ENCODE results near the gene RASA4B.
"Not testable (repeated sequence)": the region's sequence is repeated elsewhere in the genome, so short reads cannot be mapped to it uniquely, and the experiment has no call there.

The RASA4B gene

DNA sequence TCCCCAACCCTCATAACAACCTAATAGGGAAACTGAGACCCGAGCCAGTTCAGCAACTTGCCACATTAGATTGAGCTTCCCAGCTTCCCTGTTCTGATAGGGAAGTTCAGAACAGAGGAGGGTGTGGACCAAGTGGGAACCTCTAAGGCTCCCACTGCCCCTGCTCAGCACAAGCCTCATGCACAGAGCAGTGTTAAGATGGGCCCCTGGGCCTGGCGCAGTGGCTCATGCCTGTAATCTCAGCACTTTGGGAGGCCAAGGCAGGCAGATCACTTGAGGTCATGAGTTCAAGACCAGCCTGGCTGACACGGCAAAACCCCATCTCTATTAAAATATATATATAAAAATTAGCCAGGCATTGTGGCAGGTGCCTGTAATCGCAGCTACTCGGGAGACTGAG is 20.3 kb downstream of the RASA4B start:
- H3K4me1 ChIP-seq (ENCODE audit: low read length); H3K27ac ChIP-seq (ENCODE audit: low read length); H2AFZ ChIP-seq (ENCODE audit: low read depth, low read length); H3K27me3 ChIP-seq (ENCODE audit: low read depth, low read length); H3K79me2 ChIP-seq (ENCODE audit: low read length); H3K36me3 ChIP-seq (replicated peaks; ENCODE audit: low read depth, low read length); H3K9me3 ChIP-seq (ENCODE audit: insufficient read depth, low read length); H3K4me3 ChIP-seq (ENCODE audit: low read length); H3K9ac ChIP-seq (ENCODE audit: low read length); H3K4me2 ChIP-seq (ENCODE audit: low read length); H4K20me1 ChIP-seq (ENCODE audit: insufficient read depth, low read length): not testable (repeated sequence)

DNA sequence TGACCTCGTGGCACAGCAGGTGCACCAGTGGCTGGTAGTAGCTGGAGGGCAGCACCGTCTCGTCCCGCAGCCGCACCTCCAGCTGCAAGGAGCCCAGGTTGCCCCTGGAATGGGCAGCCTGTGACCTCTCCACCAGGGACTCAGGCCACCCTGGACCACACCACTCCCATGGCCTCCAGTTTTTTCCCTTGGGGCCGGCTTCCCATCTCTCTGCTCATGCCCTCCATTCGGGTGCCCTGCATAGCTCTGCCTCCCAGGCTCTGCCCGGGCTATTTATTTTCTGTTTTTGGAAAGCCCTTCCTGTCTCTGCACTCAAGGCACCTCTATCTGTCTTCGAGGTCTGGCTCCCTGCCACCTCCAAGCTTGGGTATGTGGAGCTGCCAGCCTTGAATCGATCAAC is 20.7 kb downstream of the RASA4B start:
- H3K79me2 ChIP-seq (ENCODE audit: low read length); H4K20me1 ChIP-seq (ENCODE audit: insufficient read depth, low read length); H3K4me1 ChIP-seq (ENCODE audit: low read length); H3K9me3 ChIP-seq (ENCODE audit: insufficient read depth, low read length); H3K27ac ChIP-seq (ENCODE audit: low read length); H3K4me3 ChIP-seq (ENCODE audit: low read length); H3K27me3 ChIP-seq (ENCODE audit: low read depth, low read length); H3K4me2 ChIP-seq (ENCODE audit: low read length); H3K9ac ChIP-seq (ENCODE audit: low read length); H3K36me3 ChIP-seq (replicated peaks; ENCODE audit: low read depth, low read length); H2AFZ ChIP-seq (ENCODE audit: low read depth, low read length): not testable (repeated sequence)

DNA sequence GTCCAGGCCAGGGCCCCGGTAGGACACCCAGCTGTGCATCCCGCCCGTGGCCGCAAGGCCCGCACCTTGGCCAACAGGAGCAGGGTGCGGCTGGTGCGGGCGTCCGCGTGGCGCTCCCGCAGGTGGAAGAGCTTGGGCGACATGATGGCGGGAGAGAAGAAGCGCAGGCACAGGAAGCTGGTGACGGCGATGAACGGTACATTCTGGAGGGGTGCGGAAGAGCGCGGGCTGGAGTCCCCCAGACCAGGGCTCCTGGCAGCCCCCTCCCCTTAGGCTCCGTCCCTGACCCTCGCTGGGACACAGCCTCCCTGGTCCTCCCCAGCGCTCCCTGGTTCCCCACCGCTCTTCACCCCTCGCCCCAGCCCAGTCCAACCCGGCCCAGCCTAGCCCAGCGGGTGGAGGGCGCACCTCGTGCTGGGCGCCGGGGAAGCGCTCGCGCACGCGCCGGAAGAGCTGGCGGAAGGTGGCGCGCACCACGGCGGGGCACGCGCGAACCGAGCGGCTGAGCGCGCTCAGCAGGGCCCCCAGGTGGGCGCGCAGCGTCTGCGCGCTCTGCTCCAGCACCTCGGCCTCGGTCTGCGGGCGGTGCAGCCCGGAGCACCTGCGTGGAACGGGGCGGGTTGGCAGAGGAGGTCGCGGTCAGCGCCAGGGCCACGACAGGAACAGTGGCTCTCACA is 23.0 kb downstream of the RASA4B start:
- not testable (repeated sequence) for H3K4me2 ChIP-seq (ENCODE audit: low read length); H4K20me1 ChIP-seq (ENCODE audit: insufficient read depth, low read length); H3K27ac ChIP-seq (ENCODE audit: low read length); H3K79me2 ChIP-seq (ENCODE audit: low read length); H3K4me3 ChIP-seq (ENCODE audit: low read length); H3K9me3 ChIP-seq (ENCODE audit: insufficient read depth, low read length); H3K36me3 ChIP-seq (replicated peaks; ENCODE audit: low read depth, low read length); H3K27me3 ChIP-seq (ENCODE audit: low read depth, low read length); H2AFZ ChIP-seq (ENCODE audit: low read depth, low read length); H3K9ac ChIP-seq (ENCODE audit: low read length); H3K4me1 ChIP-seq (ENCODE audit: low read length)

DNA sequence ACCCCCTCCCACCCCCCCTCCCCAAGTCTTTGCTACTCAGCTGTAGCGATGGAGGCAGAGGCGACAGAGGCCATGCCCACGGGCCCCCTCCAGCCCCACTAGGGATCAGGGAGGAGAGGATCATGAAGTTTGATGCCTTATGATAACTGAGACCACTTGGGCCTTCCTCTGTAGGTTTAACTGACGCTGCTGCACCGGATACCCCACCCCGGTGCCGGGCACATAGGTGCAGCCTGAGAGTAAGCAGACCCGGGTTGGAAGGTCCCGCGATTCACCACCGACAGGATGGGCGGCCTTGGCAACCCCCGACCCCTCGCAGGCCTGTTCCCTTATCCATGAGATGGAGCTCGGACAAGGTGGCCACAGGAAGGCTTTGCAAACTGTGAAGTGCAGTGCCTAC is 23.6 kb downstream of the RASA4B start:
- not testable (repeated sequence) for H4K20me1 ChIP-seq (ENCODE audit: insufficient read depth, low read length); H3K4me3 ChIP-seq (ENCODE audit: low read length); H3K9ac ChIP-seq (ENCODE audit: low read length); H2AFZ ChIP-seq (ENCODE audit: low read depth, low read length); H3K27me3 ChIP-seq (ENCODE audit: low read depth, low read length); H3K36me3 ChIP-seq (replicated peaks; ENCODE audit: low read depth, low read length); H3K79me2 ChIP-seq (ENCODE audit: low read length); H3K4me1 ChIP-seq (ENCODE audit: low read length); H3K27ac ChIP-seq (ENCODE audit: low read length); H3K9me3 ChIP-seq (ENCODE audit: insufficient read depth, low read length); H3K4me2 ChIP-seq (ENCODE audit: low read length)

DNA sequence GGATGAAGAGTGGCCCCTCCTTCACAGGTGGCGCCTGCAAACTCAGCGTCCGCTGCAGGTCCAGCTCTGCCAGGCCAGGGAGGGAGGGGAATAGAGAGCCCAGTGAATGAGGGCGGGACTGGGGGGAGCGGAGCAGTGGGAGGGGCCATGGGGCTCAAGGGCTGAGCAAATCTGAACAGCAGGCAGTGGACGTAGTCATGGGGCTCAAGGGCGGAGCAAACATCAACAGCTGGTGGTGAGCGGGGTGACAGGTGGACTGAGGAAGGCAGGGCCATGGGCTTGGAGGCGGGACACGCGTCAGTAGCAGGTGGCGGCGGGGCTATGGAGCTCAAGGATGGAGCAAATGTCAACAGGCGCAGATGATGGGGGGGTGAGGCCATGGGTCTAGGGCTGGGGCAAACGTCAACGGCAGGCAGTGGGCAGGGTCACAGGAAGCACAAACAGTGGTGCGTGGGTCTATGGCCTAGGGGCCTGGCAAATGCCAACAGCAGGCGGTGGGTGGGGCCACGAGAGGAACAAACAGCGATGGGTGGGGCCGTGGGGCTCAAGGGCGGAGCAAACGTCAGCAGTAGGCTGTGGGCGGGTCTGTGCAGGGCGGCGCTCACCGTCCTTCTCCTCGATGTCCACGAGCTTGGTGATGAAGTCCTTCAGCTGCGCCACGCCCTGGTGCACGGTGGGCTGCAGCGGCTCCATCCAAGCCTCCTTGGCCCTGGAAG is 24.2 kb downstream of the RASA4B start:
- H4K20me1 ChIP-seq (ENCODE audit: insufficient read depth, low read length); H3K4me3 ChIP-seq (ENCODE audit: low read length); H3K9me3 ChIP-seq (ENCODE audit: insufficient read depth, low read length); H3K27ac ChIP-seq (ENCODE audit: low read length); H3K4me1 ChIP-seq (ENCODE audit: low read length); H3K79me2 ChIP-seq (ENCODE audit: low read length); H2AFZ ChIP-seq (ENCODE audit: low read depth, low read length); H3K9ac ChIP-seq (ENCODE audit: low read length); H3K36me3 ChIP-seq (replicated peaks; ENCODE audit: low read depth, low read length); H3K27me3 ChIP-seq (ENCODE audit: low read depth, low read length); H3K4me2 ChIP-seq (ENCODE audit: low read length): not testable (repeated sequence)

DNA sequence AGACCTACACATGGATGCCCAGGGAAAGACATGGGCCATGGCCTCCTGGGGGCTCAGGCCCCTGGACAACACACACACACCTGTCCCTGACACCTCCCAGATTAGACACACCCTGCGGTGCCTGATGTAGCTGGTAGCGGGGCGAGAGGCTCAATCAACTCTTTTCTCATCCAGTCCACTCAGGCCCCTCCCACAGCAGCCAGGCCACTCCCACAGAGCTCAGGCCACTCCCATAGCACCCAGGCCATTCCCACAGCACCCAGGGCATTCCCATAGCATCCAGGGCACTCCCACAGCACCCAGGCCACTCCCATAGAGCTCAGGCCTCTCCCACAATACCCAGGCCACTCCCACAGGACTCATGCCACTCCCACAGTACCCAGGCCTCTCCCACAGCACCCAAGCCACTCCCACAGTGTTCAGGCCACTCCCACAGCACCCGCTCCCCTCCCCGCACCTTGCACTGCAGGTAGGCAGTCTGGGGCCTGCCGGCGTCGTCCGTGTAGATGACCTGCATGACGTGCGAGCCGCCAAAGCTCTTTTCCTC is 27.0 kb downstream of the RASA4B start:
- H3K4me1 ChIP-seq (ENCODE audit: low read length); H3K4me2 ChIP-seq (ENCODE audit: low read length); H2AFZ ChIP-seq (ENCODE audit: low read depth, low read length); H3K36me3 ChIP-seq (replicated peaks; ENCODE audit: low read depth, low read length); H3K9me3 ChIP-seq (ENCODE audit: insufficient read depth, low read length); H3K79me2 ChIP-seq (ENCODE audit: low read length); H3K9ac ChIP-seq (ENCODE audit: low read length); H3K27me3 ChIP-seq (ENCODE audit: low read depth, low read length); H3K4me3 ChIP-seq (ENCODE audit: low read length); H4K20me1 ChIP-seq (ENCODE audit: insufficient read depth, low read length); H3K27ac ChIP-seq (ENCODE audit: low read length): not testable (repeated sequence)

DNA sequence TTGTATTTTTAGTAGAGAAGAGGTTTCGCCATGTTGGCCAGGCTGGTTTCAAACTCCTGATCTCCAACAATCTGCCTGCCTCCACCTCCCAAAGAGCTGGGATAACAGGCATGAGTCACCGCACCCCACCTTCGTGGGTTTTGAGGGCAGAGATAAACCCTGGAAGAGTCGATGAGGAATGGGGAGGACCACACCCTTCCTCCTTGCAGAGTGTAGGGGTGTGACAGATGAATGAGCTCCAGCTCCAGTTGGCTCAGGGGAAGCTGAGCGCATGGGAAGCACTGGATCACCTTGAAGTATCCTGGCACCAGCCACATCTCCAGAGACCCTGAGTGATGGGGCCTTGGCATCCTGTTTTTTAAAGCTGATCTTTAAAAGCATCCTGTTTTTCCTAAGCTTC is 33.3 kb downstream of the RASA4B start:
- not testable (repeated sequence) for H2AFZ ChIP-seq (ENCODE audit: low read depth, low read length); H3K4me3 ChIP-seq (ENCODE audit: low read length); H3K27ac ChIP-seq (ENCODE audit: low read length); H3K27me3 ChIP-seq (ENCODE audit: low read depth, low read length); H3K4me1 ChIP-seq (ENCODE audit: low read length); H4K20me1 ChIP-seq (ENCODE audit: insufficient read depth, low read length); H3K79me2 ChIP-seq (ENCODE audit: low read length); H3K4me2 ChIP-seq (ENCODE audit: low read length); H3K36me3 ChIP-seq (replicated peaks; ENCODE audit: low read depth, low read length); H3K9me3 ChIP-seq (ENCODE audit: insufficient read depth, low read length); H3K9ac ChIP-seq (ENCODE audit: low read length)

DNA sequence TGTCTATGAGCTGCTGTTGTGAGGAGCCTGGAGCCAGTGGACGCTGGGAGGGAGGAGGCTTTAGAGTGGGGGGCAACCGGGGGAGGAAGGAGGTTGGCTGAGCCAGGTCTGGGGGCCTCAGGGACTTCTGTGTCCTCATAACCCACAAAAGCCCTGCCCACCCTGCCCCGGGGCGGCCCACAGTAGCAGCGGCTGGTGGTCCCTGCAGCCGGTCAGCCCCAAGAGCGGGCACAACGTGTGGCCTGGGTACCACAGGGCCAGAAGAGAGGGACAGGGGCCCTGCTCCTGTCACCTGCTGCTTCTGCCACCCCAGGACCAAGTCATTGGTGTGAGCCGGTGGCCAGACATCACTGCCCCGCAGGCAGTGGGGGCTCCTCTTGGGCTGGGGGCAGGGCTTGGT is 35.6 kb downstream of the RASA4B start:
- H3K4me1 ChIP-seq (ENCODE audit: low read length); H3K79me2 ChIP-seq (ENCODE audit: low read length); H3K4me3 ChIP-seq (ENCODE audit: low read length); H2AFZ ChIP-seq (ENCODE audit: low read depth, low read length); H4K20me1 ChIP-seq (ENCODE audit: insufficient read depth, low read length); H3K36me3 ChIP-seq (replicated peaks; ENCODE audit: low read depth, low read length); H3K27ac ChIP-seq (ENCODE audit: low read length); H3K9me3 ChIP-seq (ENCODE audit: insufficient read depth, low read length); H3K9ac ChIP-seq (ENCODE audit: low read length); H3K27me3 ChIP-seq (ENCODE audit: low read depth, low read length); H3K4me2 ChIP-seq (ENCODE audit: low read length): not testable (repeated sequence)
